Omental fat pad (tissue), 4 donors: Measurements from ENCODE around the gene FGF22. TPM values are rescaled to one million over a fixed set of nuclear protein-coding genes. Genes with fewer than 3 reads are reported as not detected.

ENCODE experiments used
- ATAC-seq: fragments of 150-250 bp; one replicate; pipeline ENCODE4 v1.9.1; 2016; ENCODE audit warnings: mild to moderate bottlenecking, moderate library complexity; ENCODE audit not compliant: low FRiP score
- DNase-seq: peaks from one replicate; pipeline ENCODE4 v3.0.0-alpha.2; 2019; ENCODE audit warnings: low spot score
- CTCF ChIP-seq, 3 donors: fragments of 450-650 bp; IDR thresholded peaks; one replicate each; pipeline ENCODE4 v1.5.1; 2016 to 2017; ENCODE audit warnings: antibody characterized with exemption in 3 of 3, mild to moderate bottlenecking in 3 of 3, moderate library complexity in 2 of 3
- total RNA-seq, 4 donors: library from RNA; depleted of rRNA; stranded (reverse); fragments of >200 nt; gene quantifications; one replicate each; pipeline ENCODE4 v1.1.0, GENCODE V29; 2016

Gene FGF22
- total RNA-seq, 4 donors from 2014 or later = 0.38 TPM; not detected in 3

DNA sequence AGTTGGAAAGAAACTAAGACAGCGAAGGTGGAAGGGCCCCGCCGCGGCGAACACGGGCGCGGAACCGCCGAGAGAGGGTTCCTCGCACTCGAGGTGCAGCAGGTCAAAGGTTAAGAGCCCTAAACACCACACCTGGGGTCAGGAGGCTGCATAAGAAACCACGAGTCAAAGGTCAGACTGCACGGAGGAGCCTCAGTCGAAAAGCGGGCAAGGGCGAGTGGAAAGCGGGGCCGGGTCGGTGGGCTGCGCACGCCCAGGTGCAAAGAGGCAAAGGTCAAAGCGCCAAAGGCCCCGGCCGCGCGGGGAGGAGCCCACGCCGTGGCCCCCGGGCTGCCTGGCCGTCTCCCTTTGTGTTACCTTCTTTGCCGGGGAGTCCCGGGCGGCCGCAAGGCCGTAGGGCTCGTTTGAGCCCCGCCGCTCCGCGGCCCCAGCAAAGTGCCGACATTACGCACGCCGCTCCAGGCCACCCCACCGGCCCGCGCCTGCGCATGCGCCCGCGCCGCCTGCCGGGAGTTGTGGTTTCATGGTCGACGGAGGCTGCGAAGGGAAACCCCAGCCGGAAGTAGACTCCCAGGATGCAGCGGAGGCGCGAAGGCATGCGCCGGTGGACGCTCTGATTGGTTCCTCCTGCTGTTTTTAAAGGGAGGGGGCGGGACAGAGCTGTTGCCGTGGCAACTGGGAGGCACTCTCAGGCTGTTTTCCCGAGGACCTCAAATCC is 6.5 kb upstream of the FGF22 start, which contains the start of gene POLRMT:
Gene POLRMT (minus strand): TSS at position 470 of the 718 bp plus-strand sequence. CDS start 25 bp downstream, at position 445.
- peak; percentile 98 for DNase-seq
- peak; percentile 94 for ATAC-seq
- TF ChIP-seq CTCF (IDR thresholded peaks at IDR 0.05) = no peak

- no peak for TF ChIP-seq CTCF (IDR thresholded peaks at IDR 0.05)
- no peak for DNase-seq
- ATAC-seq = no peak
These were observed 5.7 kb upstream of the FGF22 start for GRCh38 chr19:633786-634639.

- DNase-seq (no peak), ATAC-seq (no peak)
- no peak for TF ChIP-seq CTCF (IDR thresholded peaks at IDR 0.05)
These were observed 4.6 kb upstream of the FGF22 start for GRCh38 chr19:634975-635652.

GRCh38 chr19:638906-639252 is 800 bp upstream of the FGF22 start:
- no peak for DNase-seq
- ATAC-seq = no peak
- TF ChIP-seq CTCF (IDR thresholded peaks at IDR 0.05) = no peak

- DNase-seq (no peak), ATAC-seq (no peak)
- no peak for TF ChIP-seq CTCF (IDR thresholded peaks at IDR 0.05)
These were observed 481 bp downstream of the FGF22 start for GRCh38 chr19:640161-640558.

DNA sequence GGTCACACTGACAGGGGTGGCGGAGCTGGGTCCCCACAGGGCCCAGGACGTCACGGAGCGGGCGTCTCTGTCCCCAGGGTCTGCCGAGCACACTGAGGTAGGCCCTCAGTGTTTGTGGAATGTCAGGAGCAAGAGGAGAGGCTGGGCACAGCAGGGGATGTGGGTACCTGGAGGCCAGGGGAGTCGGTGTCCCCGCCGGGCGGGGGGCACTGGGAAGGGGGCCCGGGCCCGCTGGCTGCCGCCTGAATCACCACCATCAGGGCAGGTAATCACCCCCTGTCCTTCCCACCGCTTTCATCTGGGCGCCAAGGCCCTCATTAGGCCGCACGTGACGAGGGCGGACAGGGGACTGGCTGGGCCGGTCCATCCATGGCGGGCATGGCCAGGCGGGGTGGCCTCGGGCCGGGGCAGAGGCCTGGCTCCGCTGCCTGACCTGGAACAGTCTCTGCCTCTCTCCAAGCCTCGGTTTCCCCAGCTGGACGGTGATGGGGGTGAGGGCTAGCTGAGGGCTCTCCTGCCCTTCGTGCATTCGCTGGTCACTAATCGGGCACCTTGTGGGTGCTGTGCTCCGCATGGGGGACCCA is 1.0 kb downstream of the FGF22 start:
- ATAC-seq (no peak), DNase-seq (no peak)
- TF ChIP-seq CTCF (IDR thresholded peaks at IDR 0.05) = no peak
